ENCODE results near the gene ADK.

ADK gene

DNA sequence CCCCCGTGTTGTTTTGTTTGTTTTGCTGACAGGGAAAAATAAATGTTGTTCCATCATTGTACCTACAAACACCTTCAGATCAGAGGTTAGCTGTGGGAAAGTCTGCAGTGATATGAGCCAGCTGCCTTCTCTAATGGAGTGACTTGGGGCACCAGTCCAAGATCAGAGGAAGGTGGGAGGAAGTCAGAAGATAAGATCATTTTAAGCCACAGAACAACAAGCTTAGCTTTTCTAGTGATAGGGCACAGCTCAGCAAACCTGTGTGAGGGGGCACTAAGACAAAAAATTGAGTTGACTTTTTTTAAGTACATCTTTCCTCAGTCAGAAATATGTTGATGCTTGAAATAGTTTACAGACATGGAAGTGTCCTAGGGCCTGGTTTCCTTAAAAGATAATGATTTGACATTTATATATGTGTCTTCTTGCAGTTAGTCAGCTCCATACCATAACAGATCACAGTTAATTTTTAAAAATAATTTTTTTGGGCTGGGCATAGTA is 435.1 kb downstream of the ADK start:
- Mint-ChIP-seq H3K4me1 (ENCODE audit: low read depth in 2 of 2) (peaks cover 32 to 37% of the 10 kb centered on the region in 2 donors), H3K27me3 (no peaks in the 10 kb centered on the region), H3K27ac (peak overlapping the region; percentile 88 to 96), H3K36me3 (ENCODE audit: insufficient read depth) (peaks cover 2% of the 10 kb centered on the region), H3K9me3 (no peaks in the 10 kb centered on the region), H3K4me3 (peak overlapping the region; percentile 66 to 85)
- ATAC-seq (replicated peaks): peak; percentile 72
- DNase-seq: peak; percentile 28 to 41 (median 40)

DNA sequence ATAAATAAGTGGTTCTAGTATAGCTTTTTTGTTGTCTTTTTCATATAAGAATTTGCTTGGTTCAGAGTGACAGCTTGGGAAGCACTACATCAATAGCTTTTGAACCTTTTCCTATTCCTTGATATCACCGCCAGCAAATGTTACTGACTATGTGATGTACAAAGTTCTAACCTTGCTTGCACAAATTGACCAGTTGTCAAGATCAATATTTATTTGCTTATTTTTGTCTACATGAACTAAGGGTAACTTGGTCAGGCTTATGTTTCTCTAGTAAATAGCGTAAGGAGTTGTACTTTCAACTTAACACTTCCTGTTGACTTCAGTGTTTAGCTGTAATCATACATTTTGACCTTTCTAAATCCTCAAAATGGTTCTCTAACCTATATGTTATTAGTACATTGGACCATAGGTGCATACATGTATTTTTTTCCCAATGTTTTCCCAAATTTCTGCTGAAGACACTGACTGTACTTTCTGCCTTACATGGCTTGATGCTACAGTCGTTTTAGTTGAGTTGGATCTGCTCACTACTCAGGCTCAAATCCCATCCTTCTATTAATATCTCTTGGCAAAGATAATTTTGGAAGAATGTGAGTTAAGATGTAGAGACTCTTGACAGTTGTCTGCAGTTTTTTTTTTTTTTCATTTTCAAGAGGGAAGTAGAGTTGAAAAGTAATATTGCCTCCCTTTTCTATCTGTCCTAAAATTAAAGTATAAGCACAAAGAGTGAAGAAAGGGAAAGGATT is 436.3 kb downstream of the ADK start:
- no peaks in the 10 kb centered on the region for H3K9me3 Mint-ChIP-seq
- no peaks in the 10 kb centered on the region for H3K27me3 Mint-ChIP-seq
- H3K4me1 Mint-ChIP-seq (ENCODE audit: low read depth in 2 of 2): peaks cover 32 to 37% of the 10 kb centered on the region in 2 donors
- ATAC-seq (replicated peaks) (no peak), DNase-seq (no peak)
- peaks cover 2% of the 10 kb centered on the region for H3K36me3 Mint-ChIP-seq (ENCODE audit: insufficient read depth)
- H3K27ac Mint-ChIP-seq: peak overlapping the region; percentile 88 to 96
- peak overlapping the region; percentile 51 to 70 for H3K4me3 Mint-ChIP-seq

GRCh38 chr10:74589226-74589673 is 438.2 kb downstream of the ADK start:
- no peaks in the 10 kb centered on the region for H3K27me3 Mint-ChIP-seq
- peak overlapping the region; percentile 72 to 89 for H3K27ac Mint-ChIP-seq
- ATAC-seq (replicated peaks): peak; percentile 78
- DNase-seq: peak; percentile 68 to 74 (median 73)
- H3K36me3 Mint-ChIP-seq (ENCODE audit: insufficient read depth): peaks cover 2% of the 10 kb centered on the region
- H3K4me1 Mint-ChIP-seq (ENCODE audit: low read depth in 2 of 2): peaks cover 28 to 37% of the 10 kb centered on the region in 2 donors
- peak overlapping the region; percentile 38 to 52 for H3K4me3 Mint-ChIP-seq
- H3K9me3 Mint-ChIP-seq: no peaks in the 10 kb centered on the region

DNA sequence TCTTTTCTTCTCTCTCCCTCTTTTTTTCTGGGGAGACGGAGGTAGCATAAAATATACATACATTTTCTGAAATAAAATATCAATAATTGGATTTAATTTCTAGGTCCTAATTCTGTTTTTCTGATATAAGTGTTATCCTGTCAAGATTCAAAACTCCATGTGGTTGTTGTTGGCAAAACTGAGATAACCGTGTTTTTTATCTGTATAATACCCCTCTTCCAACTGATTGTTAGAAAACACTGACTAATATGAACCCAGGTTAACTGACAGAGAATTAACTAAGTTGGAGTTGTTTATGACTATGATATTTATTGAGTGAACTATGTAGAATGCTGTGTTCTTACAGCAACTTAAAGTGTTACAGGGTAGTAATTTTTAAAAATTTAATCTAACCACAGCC is 438.8 kb downstream of the ADK start:
- DNase-seq (no peak), ATAC-seq (replicated peaks) (no peak)
- H3K36me3 Mint-ChIP-seq (ENCODE audit: insufficient read depth): peaks cover 2% of the 10 kb centered on the region
- peaks cover 28 to 37% of the 10 kb centered on the region in 2 donors for H3K4me1 Mint-ChIP-seq (ENCODE audit: low read depth in 2 of 2)
- H3K27ac Mint-ChIP-seq: peak overlapping the region; percentile 72 to 89
- no peaks in the 10 kb centered on the region for H3K9me3 Mint-ChIP-seq
- H3K27me3 Mint-ChIP-seq: no peaks in the 10 kb centered on the region
- no peak overlapping the region for H3K4me3 Mint-ChIP-seq

DNA sequence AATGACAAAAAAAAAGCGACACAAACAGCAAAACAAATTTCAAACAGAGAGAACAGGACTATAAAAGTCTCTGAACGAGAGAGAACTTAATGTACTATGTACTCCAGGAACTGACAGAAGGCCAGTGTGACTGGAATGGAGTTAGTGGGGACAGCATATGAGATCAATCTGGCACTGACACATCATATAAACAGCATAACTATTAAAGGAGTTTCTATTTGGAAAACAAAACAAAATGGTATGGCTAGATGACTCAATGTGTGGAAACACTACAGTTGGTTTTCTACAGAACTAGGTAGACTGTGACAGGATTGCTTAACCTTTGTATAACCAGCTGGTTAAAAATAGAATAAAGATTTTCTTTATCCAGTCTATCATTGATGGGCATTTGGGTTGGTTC is 442.4 kb downstream of the ADK start:
- ATAC-seq (replicated peaks) (no peak), DNase-seq (no peak)
- H3K9me3 Mint-ChIP-seq: no peaks in the 10 kb centered on the region
- no peak overlapping the region for H3K27ac Mint-ChIP-seq
- H3K36me3 Mint-ChIP-seq (ENCODE audit: insufficient read depth): peaks cover 6% of the 10 kb centered on the region
- H3K4me1 Mint-ChIP-seq (ENCODE audit: low read depth in 2 of 2): peaks cover 8 to 10% of the 10 kb centered on the region in 2 donors
- H3K27me3 Mint-ChIP-seq: no peaks in the 10 kb centered on the region
- H3K4me3 Mint-ChIP-seq: no peak overlapping the region

- DNase-seq (no peak), ATAC-seq (replicated peaks) (no peak)
- Mint-ChIP-seq H3K9me3 (no peaks in the 10 kb centered on the region), H3K36me3 (ENCODE audit: insufficient read depth) (peaks cover 6% of the 10 kb centered on the region), H3K27ac (peak overlapping the region in 1 of 2 donors; percentile 49), H3K27me3 (no peaks in the 10 kb centered on the region), H3K4me1 (ENCODE audit: low read depth in 2 of 2) (peaks cover 3 to 6% of the 10 kb centered on the region in 2 donors), H3K4me3 (no peak overlapping the region)
These were observed 445.7 kb downstream of the ADK start for GRCh38 chr10:74596713-74597112.

- Mint-ChIP-seq H3K4me1 (ENCODE audit: low read depth in 2 of 2) (peaks cover 3 to 6% of the 10 kb centered on the region in 2 donors), H3K36me3 (ENCODE audit: insufficient read depth) (peaks cover 6% of the 10 kb centered on the region), H3K27me3 (no peaks in the 10 kb centered on the region), H3K4me3 (no peak overlapping the region), H3K27ac (no peak overlapping the region), H3K9me3 (no peaks in the 10 kb centered on the region)
- DNase-seq: no peak
- no peak for ATAC-seq (replicated peaks)
These were observed 448.0 kb downstream of the ADK start for GRCh38 chr10:74598891-74599566.

DNA sequence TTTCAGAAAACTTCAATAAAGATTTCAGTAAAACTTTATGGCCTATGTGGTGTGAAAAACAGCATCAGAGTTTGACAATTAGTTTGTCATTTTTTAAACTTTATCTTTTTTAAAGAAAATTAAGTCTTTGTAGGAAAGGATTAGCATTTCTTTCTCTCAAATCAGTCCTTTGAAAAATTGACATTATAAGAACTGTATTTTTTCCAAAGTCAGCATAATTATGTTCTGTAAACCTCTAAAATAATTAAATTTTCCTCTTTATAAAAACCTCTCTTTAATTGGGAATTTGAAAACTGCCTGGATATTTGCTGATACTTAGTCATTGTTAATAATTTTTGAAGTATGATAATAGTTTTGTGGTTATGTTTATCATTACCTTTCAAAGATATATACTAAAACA is 448.7 kb downstream of the ADK start:
- no peak for ATAC-seq (replicated peaks)
- H3K4me1 Mint-ChIP-seq (ENCODE audit: low read depth in 2 of 2): peaks cover 3 to 6% of the 10 kb centered on the region in 2 donors
- H3K27me3 Mint-ChIP-seq: no peaks in the 10 kb centered on the region
- no peak overlapping the region for H3K27ac Mint-ChIP-seq
- no peaks in the 10 kb centered on the region for H3K9me3 Mint-ChIP-seq
- H3K4me3 Mint-ChIP-seq: no peak overlapping the region
- DNase-seq: no peak
- peaks cover 6% of the 10 kb centered on the region for H3K36me3 Mint-ChIP-seq (ENCODE audit: insufficient read depth)

- no peak for DNase-seq
- no peaks in the 10 kb centered on the region for H3K27me3 Mint-ChIP-seq
- H3K4me3 Mint-ChIP-seq: no peak overlapping the region
- peaks cover 6% of the 10 kb centered on the region for H3K36me3 Mint-ChIP-seq (ENCODE audit: insufficient read depth)
- no peak for ATAC-seq (replicated peaks)
- peaks cover 3 to 6% of the 10 kb centered on the region in 2 donors for H3K4me1 Mint-ChIP-seq (ENCODE audit: low read depth in 2 of 2)
- H3K27ac Mint-ChIP-seq: no peak overlapping the region
- no peaks in the 10 kb centered on the region for H3K9me3 Mint-ChIP-seq
These were observed 449.1 kb downstream of the ADK start for GRCh38 chr10:74600170-74600569.

- H3K4me3 Mint-ChIP-seq: no peak overlapping the region
- no peaks in the 10 kb centered on the region for H3K9me3 Mint-ChIP-seq
- H3K27ac Mint-ChIP-seq: no peak overlapping the region
- DNase-seq: no peak
- ATAC-seq (replicated peaks): no peak
- H3K27me3 Mint-ChIP-seq: no peaks in the 10 kb centered on the region
- peaks cover 3 to 10% of the 10 kb centered on the region in 2 donors for H3K4me1 Mint-ChIP-seq (ENCODE audit: low read depth in 2 of 2)
- no peaks in the 10 kb centered on the region for H3K36me3 Mint-ChIP-seq (ENCODE audit: insufficient read depth)
These were observed 451.6 kb downstream of the ADK start for GRCh38 chr10:74602576-74602975.

GRCh38 chr10:74610299-74610698 is 459.3 kb downstream of the ADK start:
- DNase-seq (no peak), ATAC-seq (replicated peaks) (no peak)
- no peaks in the 10 kb centered on the region for H3K36me3 Mint-ChIP-seq (ENCODE audit: insufficient read depth)
- H3K27ac Mint-ChIP-seq: no peak overlapping the region
- H3K4me1 Mint-ChIP-seq (ENCODE audit: low read depth in 2 of 2): peaks cover 2 to 10% of the 10 kb centered on the region in 2 donors
- no peaks in the 10 kb centered on the region for H3K27me3 Mint-ChIP-seq
- no peaks in the 10 kb centered on the region for H3K9me3 Mint-ChIP-seq
- H3K4me3 Mint-ChIP-seq: no peak overlapping the region

DNA sequence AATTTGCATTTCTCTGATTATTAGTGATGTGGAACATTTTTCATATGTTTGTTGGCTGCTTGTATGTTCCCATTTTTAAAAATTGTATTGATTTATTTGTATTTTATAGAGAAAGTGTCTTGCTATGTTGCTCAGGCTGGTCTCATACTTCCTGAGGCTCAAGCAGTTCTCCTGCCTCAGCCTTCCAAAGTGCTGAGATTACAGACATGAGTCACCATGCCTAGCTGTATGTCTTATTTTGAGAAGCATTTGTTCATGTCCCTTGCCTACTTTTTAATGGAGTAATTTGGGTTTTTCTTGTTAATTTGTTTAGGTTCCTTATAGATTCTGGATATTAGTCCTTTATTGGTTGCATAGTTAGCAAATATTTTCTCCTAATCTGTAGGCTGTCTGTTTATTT is 461.2 kb downstream of the ADK start:
- Mint-ChIP-seq H3K9me3 (no peaks in the 10 kb centered on the region), H3K36me3 (ENCODE audit: insufficient read depth) (peaks cover 4% of the 10 kb centered on the region), H3K4me3 (no peak overlapping the region), H3K27ac (no peak overlapping the region), H3K27me3 (no peaks in the 10 kb centered on the region), H3K4me1 (ENCODE audit: low read depth in 2 of 2) (peaks cover 0 to 2% of the 10 kb centered on the region in 2 donors)
- ATAC-seq (replicated peaks): no peak
- DNase-seq: no peak

GRCh38 chr10:74620626-74621025 is 469.6 kb downstream of the ADK start:
- DNase-seq (no peak), ATAC-seq (replicated peaks) (no peak)
- Mint-ChIP-seq H3K4me1 (ENCODE audit: low read depth in 2 of 2) (no peaks in the 10 kb centered on the region), H3K9me3 (no peaks in the 10 kb centered on the region), H3K36me3 (ENCODE audit: insufficient read depth) (peaks cover 5% of the 10 kb centered on the region), H3K27me3 (no peaks in the 10 kb centered on the region), H3K4me3 (no peak overlapping the region), H3K27ac (no peak overlapping the region)

GRCh38 chr10:74623786-74624185 is 472.8 kb downstream of the ADK start:
- H3K27me3 Mint-ChIP-seq: no peaks in the 10 kb centered on the region
- H3K27ac Mint-ChIP-seq: no peak overlapping the region
- H3K36me3 Mint-ChIP-seq (ENCODE audit: insufficient read depth): no peaks in the 10 kb centered on the region
- ATAC-seq (replicated peaks): no peak
- no peak overlapping the region for H3K4me3 Mint-ChIP-seq
- no peak for DNase-seq
- no peaks in the 10 kb centered on the region for H3K9me3 Mint-ChIP-seq
- H3K4me1 Mint-ChIP-seq (ENCODE audit: low read depth in 2 of 2): no peaks in the 10 kb centered on the region

Measured in effector memory CD8-positive, alpha-beta T cell (primary cell).